Cortex of kidney (tissue), 1 donor: ENCODE data around the gene CDHR4.
"Not testable (repeated sequence)": the region's sequence is repeated elsewhere in the genome, so short reads cannot be mapped to it uniquely, and the experiment has no call there.

Experiments used
- DNase-seq: peaks from one replicate; lab custom pipeline; 2025; lab: John Stamatoyannopoulos, UW

The CDHR4 gene

DNA sequence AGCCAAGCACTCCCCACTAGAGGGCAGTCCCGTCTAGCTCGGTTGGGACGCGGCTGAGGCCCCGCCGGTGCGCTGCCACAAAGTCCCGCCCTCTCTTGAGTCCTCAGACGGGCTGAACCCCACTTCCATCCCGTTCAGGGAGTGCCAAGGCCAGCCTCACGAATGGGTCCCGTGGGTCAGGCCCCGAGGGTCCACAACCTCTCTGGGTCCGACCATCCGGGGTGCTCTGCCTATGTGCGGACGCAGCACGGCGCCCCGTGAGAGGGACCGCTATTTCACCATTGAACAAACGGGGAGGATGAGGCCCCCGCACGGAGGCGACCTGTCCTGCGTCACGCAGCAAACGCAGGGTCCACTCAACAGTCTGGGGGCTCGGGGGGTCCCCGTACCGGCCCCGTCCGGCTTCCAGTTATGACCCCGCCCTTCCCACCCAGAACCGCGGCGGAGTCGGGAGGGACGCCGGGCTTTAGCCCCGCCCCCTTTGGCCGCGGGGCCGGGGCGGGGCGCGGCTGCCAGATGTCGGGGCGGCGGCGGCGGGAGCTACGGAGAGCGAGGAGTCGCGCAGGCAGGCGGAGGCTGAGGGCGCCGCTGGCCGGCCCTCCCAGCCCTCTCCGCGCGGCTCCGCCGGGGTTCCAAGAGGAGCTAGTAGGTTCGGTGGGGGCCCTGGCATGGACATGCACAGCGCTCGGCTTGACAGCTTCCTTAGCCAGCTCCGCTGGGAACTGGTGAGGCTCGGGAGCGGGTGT, 3.2 kb upstream of the CDHR4 start, which contains the start of gene INKA1:
Gene INKA1 (plus strand): TSS at position 543 of the 746 bp plus-strand sequence. CDS start 132 bp downstream, at position 675.
- no peak for DNase-seq

DNA sequence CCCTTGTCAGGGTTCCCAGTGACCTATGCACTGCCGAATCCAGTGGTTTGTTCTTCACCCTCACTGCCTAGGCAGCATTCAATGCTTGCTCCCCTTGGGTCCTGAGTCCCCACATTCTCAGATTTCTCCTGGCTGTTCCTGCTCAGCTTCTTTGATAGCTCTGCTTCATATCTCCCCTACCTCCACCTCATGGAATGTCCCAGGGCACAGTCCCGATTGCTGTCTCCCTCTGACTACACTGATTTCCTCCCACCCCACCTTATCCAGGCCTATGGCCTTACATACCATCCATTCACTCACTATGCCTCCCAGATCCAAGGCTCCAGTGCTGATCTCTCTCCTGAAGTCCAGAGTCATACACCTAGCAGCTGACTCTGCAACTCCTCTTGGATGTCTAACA, 1.5 kb upstream of the CDHR4 start:
- DNase-seq, result no peak

DNA sequence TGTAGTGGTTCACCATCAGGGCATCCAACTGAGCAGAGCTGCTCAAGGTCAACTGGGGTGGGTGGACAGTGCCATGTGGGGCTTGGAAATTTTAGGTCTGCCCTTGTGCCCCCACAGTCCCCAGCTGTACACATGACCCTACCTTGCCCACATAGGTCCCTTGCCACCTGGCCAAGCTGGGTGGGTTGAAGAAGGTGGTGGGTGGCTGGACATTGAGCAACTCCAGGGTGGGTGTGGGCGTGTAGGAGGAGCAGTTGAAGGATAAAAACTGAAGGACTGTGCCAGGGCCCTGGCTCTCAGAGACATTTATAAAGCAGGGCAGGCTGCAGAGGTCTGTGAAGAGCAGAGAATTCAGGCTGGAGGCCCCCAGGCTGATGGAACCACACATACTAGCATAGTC, 568 bp downstream of the CDHR4 start:
- no peak for DNase-seq

DNA sequence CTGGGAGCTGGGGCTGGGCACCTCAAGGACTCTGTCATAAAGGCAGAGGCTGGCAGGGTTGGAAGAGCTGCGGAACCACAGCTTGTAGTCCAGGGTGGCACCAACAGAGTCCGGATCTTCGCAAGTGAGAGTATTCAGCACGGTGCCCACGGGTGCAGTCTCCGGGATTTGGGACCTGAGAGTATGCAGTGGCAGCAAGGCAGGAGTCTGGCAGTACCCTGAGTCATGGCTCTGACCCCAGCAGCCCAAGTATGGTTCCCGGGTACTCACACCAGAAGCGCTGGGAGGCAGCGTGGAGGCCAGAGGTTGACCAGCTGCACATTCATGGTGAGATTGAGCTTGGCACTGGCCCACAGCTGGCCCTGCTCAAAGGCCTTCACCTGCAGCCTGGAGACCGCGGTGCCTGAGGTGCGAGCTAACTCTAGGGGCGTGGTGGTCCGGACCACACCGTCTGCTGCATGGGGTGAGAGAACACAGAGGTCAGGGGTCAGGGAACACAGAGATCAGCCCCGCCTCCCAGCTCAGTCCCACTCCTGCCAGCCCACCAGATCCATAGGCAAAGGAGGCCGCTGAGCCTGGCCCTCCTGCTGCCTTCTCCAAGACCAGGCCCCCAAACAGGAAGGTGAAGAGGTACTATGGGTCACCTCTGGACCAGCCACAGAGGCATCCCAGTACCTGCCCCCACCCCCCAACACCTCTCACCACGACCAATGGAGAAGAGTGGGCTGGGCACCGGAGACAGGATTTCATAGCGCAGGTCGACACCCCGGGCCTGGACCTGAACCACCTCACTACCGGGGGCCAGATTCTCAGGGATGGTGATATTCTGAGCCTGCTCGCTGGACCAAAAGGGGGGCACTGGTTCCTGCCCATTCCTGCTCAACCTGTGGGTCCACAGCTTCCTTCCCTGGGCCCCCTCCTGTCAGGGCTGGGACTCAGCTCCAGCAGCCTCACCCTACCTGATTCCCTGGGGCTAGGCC, 4.5 kb downstream of the CDHR4 start:
- DNase-seq, result no peak

DNA sequence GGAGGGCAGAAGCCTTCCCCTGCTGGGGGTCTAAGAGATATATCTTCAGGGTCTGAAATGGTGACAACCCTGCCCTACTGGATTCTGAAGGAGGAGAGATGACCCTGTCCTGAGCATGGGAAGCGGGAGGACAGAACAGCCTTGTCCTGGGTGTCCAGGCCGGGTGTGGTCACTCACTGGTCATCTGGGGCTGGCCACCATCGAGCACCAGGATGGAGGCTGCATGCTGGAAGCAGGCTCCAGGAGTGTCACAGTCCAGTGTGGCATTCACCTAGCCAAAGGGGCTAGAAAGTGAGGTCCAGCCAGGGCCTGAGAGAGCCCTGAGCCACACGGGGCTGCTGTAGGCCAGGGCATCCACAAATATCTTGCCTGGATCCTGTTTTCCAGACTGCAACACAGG, 5.2 kb downstream of the CDHR4 start:
- no peak for DNase-seq

DNA sequence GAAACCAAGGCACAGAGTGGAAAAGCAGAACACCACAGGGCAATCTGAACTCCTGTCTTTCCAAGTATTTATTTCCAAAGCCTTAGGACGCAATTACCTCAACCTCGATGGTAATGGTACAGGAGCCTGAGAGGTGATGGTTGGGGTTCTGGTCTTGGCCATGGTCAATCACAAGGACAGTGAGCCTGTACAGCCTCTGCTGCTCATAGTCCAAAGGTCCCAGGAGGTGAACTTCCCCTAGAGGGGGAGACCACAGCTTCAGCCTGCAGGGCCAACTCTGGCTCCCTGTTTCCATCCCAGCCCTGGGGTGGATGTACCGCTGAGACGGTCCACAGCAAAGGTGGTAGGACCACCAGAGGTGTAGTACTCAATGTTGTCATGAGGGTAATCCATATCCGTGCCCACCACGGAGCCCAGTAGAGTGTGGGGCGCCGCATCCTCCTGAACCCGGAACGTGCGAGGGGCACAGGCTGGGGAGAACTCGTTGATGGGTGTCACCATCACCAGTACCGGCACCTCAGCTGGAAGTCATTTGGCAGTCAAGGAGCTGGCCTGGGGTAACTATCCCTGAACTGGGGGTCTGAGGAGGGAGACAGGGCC, 6.1 kb downstream of the CDHR4 start:
- DNase-seq, result no peak

DNA sequence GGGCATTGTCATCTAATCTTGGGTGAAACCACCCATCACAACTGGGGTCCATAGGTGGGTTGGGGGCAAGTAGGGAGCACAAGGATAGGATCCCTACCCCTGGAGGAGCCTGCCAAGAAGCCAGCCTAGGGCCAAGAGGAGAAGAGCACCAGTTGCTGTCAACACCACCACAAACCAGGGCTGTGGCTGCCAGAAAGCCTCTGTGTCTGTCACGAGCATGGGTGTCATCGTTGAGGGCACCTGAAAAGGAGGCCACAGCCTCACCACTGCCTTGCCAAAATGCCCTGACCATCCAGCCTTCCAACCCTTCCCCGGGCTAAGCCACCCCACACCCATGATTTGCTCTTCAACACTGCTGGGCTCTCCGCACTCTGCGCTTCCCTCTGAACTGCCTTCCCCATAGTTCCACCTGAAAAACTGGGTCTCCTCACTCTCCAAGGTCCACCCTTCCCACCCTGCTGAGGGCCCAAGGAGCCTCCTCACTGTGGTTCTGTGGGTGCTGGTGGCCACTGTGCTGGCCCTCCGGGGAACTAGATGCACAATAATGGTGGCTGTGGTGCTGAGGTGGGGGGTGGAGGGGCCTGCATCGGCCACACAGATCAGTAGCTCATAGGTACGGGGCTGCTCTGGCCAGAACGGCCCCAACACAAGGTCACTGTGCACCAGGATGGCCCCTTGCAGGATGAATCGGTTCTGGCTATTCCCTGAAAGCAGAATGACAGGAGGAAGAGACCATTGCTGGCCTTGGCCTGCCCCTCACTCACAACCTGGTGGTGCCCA, 7.1 kb downstream of the CDHR4 start:
- no peak for DNase-seq

DNA sequence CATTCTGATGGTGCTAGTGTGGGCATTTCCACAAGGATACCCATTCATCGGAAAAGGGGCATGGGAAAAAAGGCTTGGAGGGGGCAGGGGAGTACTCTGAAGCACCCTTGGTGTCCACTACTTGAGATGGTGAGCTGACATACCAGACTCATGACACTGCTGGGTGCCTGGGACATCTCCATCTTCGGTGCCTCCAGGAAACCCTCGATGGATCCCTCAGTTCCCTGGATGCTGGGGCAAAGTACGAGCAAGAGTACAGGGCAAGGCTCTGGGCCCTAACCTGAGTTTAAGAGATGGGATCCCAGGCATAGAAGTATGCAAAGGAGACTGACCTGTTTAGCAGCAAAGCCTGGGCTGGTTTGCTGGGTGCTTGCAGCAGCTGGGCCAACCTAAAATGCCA, 8.1 kb downstream of the CDHR4 start:
- no peak for DNase-seq

DNA sequence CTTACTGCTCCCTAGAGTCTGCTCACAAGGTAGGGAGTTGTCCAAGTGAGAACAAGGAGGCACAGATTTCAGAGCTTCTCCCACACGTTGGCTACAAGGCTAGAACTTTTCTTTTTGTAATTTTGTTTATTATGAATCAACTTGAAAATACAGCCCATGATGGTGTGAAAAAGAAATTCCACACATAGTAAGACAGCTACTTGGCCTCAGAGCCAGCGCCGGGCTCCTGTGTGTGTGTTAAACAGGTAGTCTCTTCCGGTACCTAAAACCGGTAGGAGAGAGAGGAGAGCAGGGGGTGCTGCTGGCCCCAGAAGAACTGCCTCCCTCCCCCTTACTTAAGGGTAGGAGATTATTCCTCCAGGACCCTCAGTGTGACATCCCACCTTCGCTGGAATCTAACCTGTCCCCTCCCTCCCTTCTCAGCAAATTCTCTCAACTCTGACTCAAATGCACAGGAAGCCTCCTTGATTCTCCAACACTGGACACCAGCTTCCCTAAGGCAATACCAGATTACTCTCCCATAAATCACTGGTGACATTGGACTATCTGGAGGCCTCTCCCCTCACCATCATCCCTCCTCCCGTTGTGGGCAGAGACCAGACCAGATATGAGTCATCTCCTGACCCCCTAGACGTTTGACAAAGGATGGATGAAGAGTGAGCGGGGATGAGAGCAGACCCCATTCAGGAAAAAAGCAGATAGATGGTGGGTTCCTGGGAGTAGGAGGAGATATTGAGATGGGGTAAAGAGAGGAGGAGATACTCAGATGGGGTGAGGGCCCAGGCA, 8.9 kb downstream of the CDHR4 start:
- no peak for DNase-seq

DNA sequence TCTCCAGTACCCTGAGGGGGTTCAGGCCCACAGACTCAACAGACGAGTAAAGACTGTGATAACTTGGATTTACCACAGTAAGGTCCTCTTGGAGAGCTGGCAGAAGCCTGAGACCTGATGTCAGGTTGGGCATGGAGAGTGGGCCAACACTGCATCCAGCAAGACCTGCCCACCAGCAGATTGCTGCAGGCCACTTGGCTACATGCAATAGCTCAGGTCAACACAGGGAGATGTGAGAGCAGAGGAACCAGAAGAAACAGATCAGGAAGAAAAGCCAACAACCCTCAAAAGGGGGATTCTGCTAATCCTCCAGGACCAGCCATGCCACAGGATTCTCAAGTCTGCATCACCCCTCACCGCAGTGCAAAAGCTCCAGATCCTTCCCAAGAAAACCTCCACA, 11.6 kb downstream of the CDHR4 start:
- no peak for DNase-seq

DNA sequence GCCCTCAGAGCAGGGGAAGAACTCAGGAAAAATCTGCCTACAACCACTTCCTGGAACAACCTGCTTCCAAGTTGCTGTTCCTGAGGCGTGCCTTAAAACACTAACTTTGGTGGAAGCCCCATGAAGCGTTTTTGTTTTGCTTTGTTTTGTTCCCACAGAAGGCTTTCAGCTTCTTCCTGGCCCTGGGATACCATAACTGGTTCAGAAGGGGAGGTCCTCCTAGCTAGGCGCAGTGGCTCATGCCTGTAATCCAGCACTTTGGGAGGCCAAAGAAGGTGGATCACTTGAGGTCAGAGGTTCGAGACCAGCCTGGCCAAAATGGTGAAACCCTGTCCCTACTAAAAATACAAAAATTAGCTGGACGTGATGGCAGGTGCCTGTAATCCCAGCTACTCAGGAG, 12.1 kb downstream of the CDHR4 start:
- DNase-seq, result no peak

DNA sequence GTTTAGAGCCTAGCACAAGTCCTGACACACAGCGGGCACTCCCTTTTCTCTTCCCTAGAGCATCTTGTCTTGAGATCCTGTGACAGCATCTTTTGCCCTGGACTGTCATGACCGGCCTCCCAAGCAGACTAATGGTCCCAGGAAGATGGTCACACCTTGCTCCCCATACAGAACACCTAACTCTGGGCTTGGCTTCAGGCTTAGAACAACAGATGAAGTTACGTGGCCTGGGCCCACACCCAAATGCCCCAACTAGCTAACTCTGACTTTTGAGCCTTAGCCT, 12.6 kb downstream of the CDHR4 start:
- no peak for DNase-seq

DNA sequence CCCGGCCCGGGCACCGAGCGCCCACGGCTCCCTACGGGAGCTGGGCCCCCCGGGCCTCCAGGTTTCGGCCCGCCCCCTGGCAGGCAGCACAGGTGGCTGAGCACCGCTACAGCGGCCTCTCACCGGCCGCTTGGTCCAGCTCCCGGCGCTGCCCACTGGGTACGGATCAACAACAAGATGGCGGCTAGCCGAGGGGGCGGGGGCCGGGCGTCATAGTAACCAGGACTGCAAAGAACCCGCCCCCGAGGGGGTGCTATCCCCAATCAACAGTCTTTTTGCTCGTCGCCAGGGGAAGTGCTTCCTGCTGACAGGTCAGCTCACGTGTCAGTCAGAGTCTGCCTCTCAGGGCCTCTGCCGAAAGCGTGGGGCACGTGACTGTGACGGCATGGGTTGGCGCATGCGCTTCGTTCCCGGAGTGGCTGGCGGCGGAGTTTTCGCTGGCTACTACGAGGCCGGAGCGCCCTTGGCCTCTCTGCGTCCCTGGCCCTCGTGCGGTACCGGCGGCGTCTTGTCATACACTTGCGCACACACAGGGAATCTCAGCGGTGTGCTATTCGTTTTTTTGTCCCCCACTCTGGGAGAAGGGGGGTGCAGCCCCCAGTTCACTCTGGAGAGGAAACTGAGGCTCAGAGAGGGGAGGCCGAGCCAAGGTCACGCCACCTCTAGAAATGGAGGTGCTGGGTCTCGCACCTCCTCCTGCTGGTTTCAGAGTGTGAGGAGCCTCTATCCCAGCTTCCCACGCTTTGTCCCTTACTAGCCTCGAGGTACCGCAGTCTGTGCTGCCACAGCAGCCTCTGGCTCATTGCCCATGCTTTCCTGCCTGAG, 13.1 kb downstream of the CDHR4 start, which contains the start of gene IP6K1:
Gene IP6K1 (minus strand): TSS at position 186 of the 825 bp plus-strand sequence. CDS start 38,502 bp downstream, outside the sequence.
- DNase-seq, result no peak

DNA sequence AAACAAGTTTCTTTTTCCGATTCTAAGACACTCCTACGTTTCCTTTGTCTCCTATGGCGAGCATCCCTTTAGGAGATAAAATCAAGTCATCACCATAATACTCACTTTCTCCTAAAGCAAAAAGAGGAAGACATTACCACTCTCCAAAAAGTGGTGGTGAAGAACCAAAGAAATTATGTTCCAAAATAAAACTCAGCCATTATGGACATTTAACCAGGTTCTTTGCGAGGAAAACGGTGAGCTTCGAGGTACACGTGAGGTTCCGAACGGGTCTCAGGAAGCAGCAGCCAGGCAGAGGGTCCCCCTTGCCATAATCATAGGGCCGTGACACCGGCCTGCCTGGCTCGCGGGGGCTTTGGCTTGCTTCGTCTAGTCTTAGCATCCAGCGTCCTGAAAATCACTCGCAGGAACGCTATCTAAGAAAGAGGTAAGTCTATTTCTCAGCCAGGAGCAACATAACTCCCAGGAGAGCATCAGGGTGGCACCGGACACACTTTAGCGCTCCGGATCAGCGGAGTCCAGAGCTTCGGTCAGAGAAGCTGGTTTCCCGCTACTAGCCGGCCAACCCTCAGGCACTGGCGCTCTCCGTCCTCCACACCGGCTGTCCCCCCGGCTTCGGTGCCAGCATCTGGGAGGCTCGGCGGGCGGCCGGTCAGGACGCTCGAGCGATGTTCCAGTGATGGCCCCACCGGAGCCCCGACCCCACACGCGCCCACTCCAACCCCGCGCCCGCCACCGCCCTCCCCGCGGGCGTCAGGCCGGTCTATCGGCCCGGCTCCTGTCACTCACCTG, 13.9 kb downstream of the CDHR4 start:
- DNase-seq, result no peak

DNA sequence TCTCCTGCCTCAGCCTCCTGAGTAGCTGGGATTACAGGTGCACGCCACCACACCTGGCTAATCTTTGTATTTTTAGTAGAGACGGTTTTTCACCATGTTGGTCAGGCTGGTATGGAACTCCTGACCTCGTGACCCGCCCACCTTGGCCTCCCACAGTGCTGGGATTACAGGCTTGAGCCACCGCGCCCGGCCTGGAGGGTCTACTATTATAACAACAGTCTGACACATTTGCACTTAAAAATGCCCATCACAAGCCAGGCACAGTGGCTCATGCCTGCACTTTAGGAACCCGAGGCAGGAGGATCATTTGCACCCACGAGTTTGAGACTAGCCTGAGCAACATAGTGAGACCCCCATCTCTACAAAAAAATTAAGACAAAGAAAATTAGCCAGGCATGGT, 17.4 kb downstream of the CDHR4 start:
- DNase-seq, result not testable (repeated sequence)

DNA sequence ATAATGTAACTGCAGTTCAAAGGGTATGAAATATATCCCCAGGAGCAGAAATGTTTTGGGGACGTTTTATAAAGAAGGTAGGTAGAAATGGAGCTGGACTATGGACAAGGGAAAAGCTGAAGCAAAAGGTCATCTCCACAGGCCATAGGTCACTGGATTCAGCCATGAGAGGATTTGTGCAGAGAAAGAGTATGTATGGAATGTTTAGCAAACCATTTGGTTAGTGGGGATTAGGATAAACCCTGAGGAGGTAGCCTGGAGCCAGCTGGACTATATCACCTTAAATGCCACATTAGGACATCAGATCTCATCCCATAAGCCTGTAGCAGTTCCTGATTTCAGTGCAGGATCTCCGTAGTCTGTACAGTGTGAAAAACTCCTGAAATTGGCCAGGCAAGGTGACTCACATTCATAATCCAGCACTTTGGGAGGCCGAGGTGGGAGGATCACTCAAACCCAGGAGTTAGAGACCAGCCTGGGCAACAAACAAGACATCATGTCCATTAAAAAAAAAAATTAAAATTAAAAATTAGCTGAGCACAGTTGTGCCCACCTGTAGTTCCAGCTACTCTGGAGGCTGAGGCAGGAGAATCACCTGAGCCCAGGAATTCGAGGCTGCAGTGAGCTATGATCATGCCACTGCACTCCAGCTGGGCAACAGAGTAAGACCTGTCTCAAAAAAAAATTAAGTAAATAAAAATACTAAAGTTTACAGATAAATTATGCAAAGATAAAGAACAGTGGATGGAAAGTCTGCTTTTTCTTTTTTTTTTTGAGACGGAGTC, 18.1 kb downstream of the CDHR4 start:
- no peak for DNase-seq

DNA sequence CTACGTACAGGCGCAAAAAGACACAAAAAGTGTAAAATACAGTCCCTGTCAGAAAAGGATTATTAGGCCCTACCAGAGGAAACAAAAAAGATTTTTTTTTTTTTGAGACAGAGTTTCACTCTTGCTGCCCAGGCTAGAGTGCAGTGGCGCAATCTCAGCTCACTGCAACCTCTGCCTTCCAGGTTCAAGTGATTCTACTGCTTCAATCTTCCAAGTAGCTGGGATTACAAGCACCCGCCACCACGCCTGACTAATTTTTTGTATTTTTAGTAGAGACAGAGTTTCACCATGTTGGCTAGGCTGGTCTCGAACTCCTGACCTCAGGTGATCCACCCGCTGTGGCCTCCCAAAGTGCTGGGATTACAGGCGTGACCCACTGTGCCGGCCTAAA, 18.7 kb downstream of the CDHR4 start:
- DNase-seq, result not testable (repeated sequence)
